ENCODE data around the gene PMAIP1.
"Not testable (repeated sequence)": the region's sequence is repeated elsewhere in the genome, so short reads cannot be mapped to it uniquely, and the experiment has no call there.

PMAIP1 gene

GRCh38 chr18:59899298-59900221, at the start of gene PMAIP1:
Gene PMAIP1 (plus strand): TSS chr18:59899996. CDS start chr18:59900178, 182 bp downstream.
- DNase-seq = peak; percentile 88

GRCh38 chr18:59851784-59852399, 47.9 kb upstream of the PMAIP1 start:
- no peak for DNase-seq

- no peak for DNase-seq
Measured at GRCh38 chr18:59852548-59852947, 47.2 kb upstream of the PMAIP1 start.

GRCh38 chr18:59853380-59853779, 46.4 kb upstream of the PMAIP1 start:
- DNase-seq = no peak

GRCh38 chr18:59853988-59854387, 45.8 kb upstream of the PMAIP1 start:
- DNase-seq = not testable (repeated sequence)

- DNase-seq = peak; percentile 20
Measured at GRCh38 chr18:59861009-59861408, 38.8 kb upstream of the PMAIP1 start.

GRCh38 chr18:59861963-59862819, 37.6 kb upstream of the PMAIP1 start:
- DNase-seq = no peak

- DNase-seq = no peak
Measured at GRCh38 chr18:59865241-59865986, 34.4 kb upstream of the PMAIP1 start.

- DNase-seq = no peak
Measured at GRCh38 chr18:59866551-59867269, 33.1 kb upstream of the PMAIP1 start.

- no peak for DNase-seq
Measured at GRCh38 chr18:59867337-59868104, 32.3 kb upstream of the PMAIP1 start.

- DNase-seq = no peak
Measured at GRCh38 chr18:59870623-59871130, 29.1 kb upstream of the PMAIP1 start.

- no peak for DNase-seq
Measured at GRCh38 chr18:59871711-59872362, 28.0 kb upstream of the PMAIP1 start.

GRCh38 chr18:59873641-59874040, 26.2 kb upstream of the PMAIP1 start:
- no peak for DNase-seq

- DNase-seq = no peak
Measured at GRCh38 chr18:59874166-59874565, 25.6 kb upstream of the PMAIP1 start.

GRCh38 chr18:59876310-59876626, 23.5 kb upstream of the PMAIP1 start:
- DNase-seq = no peak

GRCh38 chr18:59877361-59877760, 22.4 kb upstream of the PMAIP1 start:
- no peak for DNase-seq

GRCh38 chr18:59878644-59879043, 21.2 kb upstream of the PMAIP1 start:
- DNase-seq = no peak

GRCh38 chr18:59881728-59882656, 17.8 kb upstream of the PMAIP1 start:
- DNase-seq = peak; percentile 51

- DNase-seq = no peak
Measured at GRCh38 chr18:59884351-59884750, 15.4 kb upstream of the PMAIP1 start.
